NCI-H446 (cell line): ENCODE data around the gene RAB40A.
A peak's percentile ranks its signal among the peaks of the same experiment; 100 is the strongest.

Source experiments
- DNase-seq, 2 experiments: peaks; one replicate each; lab custom pipeline; 2025; lab: John Stamatoyannopoulos, UW

The RAB40A gene, protein sequence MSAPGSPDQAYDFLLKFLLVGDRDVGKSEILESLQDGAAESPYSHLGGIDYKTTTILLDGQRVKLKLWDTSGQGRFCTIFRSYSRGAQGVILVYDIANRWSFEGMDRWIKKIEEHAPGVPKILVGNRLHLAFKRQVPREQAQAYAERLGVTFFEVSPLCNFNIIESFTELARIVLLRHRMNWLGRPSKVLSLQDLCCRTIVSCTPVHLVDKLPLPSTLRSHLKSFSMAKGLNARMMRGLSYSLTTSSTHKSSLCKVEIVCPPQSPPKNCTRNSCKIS

DNA sequence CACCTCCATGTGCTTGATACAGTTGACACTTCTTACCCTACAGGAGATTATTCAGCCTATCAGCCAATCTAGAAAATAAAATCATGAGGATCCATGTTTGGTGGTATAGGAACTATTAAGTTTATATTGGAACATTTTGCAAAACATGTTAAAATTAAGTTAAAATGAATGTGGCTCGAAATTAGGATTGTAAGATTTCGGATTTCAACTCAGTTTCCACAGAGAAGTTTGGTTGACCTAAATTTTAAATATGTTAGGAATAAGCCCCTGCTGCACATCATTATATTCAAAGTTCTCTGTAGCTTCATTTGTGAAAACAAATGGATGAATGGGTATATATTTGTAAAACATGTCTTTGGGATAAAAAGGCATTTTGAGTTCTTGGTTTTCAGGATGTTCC lies at the start of gene RAB40A:
TSS of gene RAB40A (minus strand) at position 101 of the 400 bp plus-strand sequence. CDS start 18,733 bp downstream, outside the sequence.
- DNase-seq = no peak

DNA sequence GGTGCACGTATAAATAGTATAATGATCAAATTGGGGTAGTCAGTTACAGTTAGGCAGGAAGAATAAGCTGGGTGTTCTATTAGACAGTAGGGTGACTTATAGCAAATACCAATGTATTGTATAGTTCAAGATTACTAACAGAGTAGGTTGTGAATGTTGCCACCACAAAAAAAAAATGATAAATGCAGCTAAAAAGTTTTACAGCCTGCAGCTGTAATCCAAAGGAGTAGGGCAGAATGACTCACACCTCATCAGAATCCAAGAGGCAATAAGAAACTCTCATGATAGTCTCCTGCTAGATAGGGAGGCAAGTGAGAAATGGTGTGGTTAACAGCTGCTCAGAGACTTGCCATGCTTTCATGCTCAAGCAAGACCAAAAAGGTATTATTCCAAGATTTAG lies 46.5 kb upstream of the RAB40A start:
- no peak for DNase-seq

DNA sequence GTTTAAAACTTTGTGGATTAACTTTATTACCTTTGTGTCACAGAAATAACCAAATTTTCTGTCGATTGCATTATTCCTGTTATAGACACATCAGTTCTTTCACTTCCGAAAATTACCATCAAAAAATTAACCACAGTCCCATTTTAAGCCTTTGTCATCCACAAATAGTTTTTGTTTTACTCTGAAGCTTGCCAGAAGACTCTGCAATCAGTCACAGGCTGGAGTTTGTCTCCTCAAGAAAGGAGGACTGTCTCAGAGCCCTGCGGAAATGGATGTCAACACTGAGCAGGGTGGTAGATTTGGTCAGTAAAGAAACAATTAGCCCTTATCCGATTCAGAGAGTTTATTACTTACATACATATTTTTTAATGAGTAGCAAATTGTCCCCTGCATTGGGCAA lies 45.9 kb upstream of the RAB40A start:
- no peak for DNase-seq

DNA sequence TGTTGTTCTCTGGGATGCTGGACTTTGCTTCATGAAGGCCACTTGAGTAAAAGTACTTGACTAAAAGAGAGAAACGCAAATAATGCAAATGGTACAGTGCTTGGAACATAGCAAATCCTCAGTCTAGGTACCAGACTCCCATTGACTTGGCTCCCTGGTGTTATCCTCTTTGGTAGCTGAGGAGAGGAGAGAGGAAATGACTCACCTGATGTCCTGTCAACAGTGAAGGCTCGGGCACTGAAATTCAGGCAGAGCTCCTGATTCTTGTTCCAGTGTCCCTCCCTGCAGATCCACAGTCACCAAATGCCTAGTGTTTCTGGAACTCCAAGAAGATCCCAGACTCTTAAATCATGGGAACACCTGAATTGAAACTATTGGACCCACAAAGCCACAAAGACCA lies 43.5 kb upstream of the RAB40A start:
- no peak for DNase-seq

DNA sequence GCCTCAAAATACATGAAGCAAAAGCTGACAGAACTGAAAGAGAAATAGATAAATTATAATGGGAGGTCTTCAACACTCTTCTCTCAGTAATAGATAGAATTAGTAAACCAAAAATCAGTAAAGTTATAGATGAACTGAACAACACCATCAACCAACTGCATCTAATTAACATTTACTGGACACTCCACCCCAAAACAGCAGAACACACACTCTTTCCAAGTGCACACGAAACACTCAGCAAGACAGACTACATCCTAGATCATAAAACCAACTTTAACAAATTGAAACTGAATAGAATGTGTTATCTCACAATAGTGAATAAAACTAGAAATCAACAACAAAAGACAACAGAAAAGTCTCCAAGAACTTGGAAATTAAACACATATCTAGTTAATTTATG lies 41.0 kb upstream of the RAB40A start:
- no peak for DNase-seq

DNA sequence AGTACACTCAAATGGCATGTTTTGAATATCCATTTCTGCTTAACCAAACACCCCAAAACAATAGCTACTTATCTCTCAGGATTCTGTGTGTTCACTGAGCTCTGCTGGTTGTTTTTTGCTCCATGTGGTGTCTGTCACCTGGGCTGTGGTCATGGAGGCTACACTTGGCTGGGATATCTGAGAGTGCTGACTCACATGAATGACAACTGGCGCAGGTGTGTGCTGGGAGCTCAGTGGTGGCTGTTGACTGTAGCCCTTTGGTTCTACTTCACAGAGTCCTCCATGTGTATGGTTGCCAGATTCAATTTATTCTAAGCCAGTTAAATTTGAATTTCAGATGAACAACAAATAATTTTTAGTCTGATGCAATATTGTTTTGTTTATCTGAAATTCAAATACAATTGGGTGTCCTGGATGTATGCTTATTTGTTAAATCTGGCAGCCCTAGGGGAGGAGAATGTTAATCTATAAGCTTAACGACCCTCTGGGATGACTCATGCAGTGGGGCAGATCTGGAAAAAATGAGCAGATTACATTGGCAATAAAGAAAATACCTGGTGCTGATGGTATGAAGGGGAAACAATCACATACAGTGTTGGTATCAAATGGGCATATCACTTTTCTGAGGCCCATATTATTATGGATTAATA lies 37.8 kb upstream of the RAB40A start:
- no peak for DNase-seq

DNA sequence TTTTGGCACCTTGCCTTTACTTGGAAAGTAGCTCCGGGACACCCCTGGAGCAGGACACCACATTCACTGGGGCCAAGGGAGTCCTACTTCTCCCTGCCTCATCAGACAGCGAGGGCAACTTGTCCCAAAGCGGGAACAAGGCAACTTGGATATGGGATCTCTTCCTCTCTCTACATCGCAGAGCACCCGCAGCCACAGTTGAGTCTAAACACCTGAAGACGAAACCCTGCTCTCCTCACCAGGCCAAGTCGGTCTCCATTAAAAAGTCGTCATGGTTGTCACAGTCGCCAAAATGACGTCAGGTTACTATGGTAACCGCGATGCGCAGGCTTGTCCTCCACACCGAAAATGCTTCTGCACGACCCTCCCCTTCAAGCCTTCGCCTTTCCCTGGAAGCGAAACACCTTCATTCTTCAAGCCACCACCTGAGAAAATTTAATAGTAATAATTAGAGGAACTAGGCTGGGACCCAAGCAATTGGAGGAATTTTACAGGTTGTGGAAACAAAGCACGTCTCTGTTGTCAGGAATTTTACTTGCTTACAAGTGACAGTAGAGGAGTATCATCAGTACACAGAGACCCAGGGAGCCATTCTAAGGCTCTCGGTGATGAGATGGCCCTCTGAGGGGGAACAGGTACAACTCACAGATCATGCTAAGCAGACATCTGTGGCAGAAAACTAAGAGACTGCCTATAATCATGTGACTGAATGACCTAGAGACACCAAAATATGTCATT lies 35.6 kb upstream of the RAB40A start:
- no peak for DNase-seq

DNA sequence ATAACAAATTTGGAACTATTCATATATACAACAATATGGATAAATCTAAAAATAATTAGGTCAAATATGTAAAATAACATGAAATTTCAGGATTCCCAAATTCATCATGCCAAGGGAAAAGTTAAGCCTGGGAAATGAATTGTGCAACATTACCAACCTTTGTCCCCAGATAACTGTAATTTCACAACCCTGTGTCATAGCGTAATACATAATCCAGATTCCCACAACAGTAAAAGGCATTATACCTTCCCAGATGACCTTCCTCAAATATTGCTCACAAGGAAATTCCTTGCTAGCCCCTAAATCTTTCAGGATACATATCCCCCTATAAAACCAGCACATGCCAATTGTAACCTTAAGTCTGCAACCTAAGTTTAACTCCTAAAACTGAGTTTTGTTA lies 32.9 kb upstream of the RAB40A start:
- DNase-seq = no peak

DNA sequence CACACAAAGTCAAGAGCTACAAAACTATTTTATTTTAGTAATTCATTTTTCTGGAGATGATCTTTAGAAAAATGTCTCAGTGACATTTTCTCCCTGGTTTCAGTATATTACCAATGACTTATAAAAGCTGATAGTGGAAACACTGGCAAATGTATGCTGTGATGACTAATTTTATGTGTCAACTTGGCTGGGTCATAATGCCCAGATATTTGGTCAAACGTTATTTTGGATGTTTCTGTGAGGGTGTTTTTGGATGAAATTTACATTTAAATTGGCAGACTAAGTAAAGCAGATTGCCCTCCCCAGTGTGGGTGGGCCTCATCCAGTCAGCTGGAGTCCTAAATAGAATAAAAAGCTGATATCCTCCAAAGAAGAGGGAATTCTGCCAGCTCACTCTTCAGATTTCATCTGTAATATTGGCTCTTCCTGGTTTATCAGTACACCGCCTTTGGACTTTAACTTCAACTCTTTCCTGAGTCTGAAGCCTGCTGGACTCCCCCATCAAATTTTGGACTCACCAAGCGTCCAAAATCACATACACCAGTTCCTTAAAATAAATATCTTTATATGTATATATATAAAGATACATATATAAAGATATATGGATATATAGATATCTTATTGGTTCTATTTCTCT lies 31.2 kb upstream of the RAB40A start:
- DNase-seq = no peak

DNA sequence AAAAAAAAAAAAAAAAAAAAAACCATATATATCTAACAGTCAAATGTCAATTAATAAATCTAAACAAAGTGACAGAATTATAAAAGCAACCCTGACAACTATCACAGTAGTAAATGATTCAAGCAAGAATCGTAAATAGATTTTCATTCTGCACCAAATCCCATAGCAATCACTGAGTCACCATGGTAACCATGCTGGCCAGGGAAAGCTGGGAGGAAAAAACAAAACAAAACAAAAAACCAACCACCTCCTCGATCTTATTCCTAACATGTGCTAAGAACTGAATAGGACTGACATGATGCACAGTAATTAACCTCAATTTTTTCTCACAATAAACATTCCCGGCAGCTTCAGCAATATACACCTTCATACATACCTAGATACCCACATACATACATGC lies 30.6 kb upstream of the RAB40A start:
- DNase-seq = no peak

DNA sequence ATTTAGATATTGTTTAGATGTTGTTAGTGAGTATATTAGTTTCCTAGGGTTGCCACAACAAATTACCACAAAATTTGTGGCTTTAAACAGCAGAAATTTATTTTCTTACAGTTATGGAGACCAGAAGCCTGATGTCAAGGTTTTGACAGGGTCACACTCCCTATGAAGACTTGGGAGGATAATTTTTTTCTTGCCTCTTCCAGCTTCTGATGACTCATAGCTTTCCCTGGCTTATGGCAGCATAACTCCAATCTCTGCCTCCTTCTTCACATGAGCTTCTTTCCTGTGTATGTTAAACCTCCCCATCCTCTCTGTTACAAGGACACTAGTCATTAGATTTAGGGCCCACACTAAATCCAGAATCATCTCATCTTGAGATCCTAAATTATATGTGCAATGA lies 20.9 kb upstream of the RAB40A start:
- no peak for DNase-seq

DNA sequence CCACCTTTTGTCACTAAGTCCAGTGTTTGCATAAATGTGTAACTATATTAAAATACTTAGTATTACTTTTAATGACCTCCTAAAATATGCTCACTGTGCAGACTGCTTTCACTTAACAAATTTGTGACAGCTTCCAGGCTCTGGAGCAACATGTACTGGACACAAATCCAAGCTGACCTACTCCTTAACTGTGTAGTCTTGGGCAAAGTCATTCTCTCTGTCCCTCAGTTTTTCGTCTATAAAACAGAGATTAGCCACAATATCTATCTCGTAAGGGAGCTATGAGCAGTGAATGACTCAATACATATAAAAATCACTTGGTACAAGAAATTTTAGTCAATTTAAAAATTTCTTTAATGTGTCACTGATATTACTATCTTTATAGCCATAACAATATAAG lies 20.4 kb upstream of the RAB40A start:
- no peak for DNase-seq

DNA sequence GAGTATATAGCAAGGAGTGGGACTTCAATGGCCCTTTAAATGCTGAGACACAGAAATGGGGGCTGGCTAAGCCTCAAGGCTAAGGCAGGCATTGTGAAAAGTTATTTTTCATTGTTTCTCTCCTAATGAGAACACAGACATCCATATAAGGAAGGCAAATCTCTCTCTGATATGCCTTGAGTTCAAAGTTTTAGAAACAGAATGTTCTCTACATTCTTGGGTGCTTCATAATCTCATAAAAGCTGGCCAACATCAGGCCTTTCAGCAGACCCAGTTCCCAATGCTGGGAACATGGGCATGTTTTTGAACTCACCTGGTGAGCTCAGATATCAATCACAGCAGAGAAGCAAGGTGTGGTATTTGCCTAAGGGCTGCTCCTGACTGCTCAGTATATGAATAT lies 19.4 kb upstream of the RAB40A start:
- no peak for DNase-seq

DNA sequence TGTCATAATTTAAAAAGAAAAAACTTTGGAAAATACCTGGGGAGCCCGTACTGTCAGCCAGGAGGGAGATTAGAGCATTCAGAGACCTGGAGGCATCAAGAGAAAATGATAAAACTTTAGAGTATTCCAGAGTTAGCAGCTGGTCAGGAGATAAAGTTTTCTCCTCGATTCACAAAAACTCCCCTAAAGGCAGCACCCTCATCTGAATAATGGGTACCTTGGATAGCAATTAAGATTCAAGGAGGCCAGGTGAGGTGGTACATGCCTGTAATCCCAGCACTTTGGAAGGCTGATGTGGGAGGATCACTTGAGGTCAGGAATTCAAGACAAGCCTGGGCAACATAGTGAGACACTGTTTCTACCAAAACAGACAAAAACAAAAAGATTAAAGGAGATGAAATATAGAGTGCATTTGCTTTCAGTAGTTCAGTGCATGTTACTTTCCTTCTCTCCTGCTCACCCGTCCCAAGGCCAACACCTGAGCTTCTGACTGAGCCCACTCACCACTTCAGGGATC lies 18.6 kb upstream of the RAB40A start:
- DNase-seq = no peak

DNA sequence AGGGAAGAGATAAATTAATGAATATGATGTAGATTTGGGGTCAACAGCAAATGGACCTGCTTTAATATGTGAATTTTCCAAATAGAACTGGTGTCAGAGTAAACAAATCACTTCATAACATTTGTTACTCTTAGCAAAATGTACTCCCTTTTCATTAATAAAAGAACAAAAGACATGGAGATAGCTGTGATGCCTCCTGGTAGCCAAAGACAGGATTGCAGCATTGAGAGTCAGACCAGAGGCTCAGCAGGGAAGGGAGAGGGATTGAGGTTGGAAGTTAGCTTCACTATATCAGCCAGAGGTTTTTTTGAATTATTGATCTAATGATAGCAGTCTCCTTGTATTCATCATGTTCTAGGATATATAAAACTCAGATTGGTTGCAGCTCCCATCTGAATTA lies 17.4 kb upstream of the RAB40A start:
- DNase-seq = no peak

DNA sequence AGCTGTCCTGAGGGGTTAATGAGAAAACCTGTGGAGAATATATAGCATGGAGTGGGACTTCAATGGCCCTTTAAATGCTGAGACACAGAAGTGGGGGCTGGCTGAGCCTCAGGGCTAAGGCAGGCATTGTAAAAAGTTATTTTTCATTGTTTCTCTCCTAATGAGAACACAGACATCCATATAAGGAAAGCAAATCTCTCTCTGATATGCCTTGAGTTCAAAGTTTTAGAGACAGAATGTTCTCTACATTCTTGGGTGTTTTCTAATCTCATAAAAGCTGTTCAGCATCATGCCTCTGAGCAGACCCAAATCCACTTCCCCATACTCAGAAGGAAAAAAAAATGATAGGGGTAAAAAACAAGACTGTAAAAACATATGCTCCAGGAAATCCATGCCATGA lies 16.8 kb upstream of the RAB40A start:
- DNase-seq = no peak

DNA sequence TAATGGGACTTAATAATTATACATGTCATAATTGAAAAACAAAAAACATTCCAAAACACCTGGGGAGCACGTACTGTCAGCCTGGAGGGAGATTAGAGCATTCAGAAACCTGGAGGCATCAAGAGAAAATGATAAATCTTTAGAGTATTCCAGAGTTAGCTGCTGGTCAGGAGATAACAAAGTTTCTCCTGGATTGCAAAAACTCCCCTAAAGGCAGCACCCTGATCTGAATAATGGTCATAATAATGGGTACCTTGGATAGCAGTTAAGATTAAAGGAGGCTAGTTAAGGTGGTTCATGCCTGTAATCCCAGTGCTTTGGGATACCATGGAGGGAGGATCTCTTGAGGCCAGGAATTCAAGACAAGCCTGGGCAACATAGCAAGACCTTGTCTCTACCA lies 15.9 kb upstream of the RAB40A start:
- DNase-seq = no peak

DNA sequence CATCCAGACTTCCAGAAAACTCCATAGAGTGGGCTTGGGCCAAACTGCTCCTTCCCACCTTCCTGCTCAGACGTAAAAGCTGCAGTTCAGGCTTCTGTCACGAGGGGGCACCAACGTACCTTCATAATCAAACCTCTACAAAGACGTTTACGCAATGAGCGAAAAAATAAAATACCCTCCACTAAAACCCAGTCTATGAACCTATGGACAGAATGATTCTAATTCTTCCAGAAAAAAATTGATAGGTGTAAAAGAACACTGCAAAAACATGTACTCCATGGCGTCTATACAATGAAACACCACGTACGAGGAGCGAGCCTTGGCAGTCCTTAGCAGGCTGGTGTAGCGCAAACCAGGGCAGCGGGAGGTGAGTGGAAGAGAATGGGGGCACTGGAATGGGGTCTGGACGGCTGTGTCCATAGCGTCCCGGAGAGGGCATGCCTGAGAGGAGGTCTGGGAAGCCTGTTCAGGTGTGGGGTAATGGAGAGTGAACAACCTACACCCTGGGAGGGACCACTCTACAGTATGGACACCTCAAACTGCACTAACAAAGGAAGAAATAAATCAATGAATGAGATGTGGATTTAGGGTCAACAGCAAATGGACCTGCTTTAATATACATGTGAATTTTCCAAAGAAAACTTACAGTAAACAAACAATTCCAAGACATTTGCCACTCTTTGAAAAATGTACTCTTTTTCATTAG lies 14.4 kb upstream of the RAB40A start:
- DNase-seq = peak; percentile 51 to 64

DNA sequence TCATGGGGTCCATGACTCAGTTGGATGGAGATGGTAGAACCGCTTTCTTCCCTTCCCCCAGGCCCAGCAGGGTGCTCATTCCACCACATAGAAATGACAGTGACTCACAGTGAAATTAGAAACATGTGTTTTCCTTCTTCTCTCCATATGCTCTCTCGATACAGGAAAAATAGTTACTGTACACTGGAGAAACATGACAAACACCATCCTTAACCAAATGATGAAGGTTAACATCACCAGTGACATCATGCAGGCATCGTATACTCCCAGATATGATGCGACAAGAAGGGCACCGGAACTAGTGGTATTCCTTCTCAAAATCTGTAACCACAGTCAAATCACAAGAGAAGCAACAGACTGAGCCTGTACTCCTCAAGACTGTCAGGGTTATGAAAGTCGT lies 11.7 kb upstream of the RAB40A start:
- no peak for DNase-seq

DNA sequence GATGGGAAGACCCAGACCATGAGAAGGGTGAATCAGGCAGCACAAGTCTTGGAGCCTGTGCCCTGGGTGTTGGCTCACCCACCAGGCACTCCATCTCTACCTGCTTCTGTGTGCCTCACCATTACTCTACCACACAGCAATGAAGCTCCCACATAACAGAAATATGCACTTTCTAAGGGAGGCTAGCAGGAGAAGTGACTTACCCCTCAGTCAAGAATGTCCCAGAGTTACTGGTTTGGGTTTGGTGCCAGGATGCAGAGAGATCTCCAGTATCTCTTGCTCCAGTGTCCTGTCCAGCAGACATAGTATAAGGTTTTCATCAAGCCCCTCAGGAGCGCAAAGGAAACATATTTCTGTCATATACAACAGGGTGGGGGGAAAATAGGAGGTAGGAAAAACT lies 11.3 kb upstream of the RAB40A start:
- DNase-seq = no peak

DNA sequence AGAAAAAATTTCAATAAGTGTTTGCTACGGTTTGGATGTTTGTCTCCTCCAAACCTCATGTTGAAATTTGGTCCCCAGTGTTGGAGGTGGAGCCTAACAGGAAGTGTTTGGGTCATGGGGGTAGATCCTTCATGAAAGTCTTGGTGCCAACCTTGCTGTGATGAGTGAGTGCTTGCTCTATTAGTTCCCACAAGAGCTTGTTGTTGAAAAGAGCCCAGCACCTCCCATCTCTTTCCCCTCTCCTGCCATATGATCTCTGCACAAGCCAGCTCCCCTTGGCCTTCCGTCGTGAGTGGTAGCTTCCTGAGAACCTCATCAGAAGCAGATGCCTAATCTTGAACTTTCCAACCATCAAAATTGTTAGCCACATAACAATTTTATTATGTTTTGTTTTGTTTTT lies 10.3 kb upstream of the RAB40A start:
- DNase-seq = no peak

DNA sequence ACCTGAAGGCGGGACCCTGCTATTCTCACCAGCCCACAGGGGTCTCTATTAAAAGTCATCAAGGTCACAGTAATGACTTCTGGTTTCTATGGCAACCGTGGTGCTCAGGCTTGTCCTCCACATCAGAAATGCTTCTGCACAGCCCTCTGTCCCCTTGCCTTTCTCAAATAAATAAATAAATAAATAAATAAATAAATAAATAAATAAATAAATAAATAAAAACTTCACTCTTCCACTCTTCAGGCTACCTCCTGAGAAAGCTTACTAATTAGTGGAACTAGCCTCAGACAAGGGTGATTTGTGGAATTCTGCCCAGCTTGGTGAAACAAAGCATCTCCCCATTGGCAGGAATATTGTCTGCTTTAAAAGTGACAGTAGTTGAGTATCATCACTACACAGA lies 5.5 kb upstream of the RAB40A start:
- no peak for DNase-seq
